Measurements from ENCODE around the gene ZNF699. TPM values are rescaled to one million over a fixed set of nuclear protein-coding genes. Genes with fewer than 3 reads are reported as not detected.

Gene ZNF699
- total and polyA plus RNA-seq, 2 of the 4 experiments (the other 2 are of a cell fraction), result 1.3 to 7.3 TPM

DNA sequence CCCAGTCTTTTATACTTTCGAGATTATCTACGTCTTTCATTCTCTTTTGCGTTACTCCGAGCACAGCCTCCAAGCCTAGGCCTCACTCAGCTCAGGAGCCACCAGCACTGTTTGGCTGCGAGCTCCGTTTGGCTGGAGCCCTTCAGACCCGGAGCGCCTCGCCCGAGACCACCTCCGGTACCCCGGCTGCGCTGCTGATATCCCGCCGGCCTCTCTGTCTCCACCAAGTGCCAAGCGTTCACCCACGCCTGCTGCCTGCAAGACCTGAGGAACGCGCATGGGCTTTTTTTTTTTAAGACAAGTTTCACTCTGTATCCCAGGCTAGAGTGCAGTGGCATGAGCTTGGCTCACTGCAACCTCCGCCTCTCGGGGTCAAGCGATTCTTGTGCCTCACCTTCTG is 39.0 kb upstream of the ZNF699 start:
- Histone ChIP-seq H3K9ac (ENCODE audit: low read depth, low read length) (no peak overlapping the region), H2BK15ac (ENCODE audit: low read depth, low read length) (no peak overlapping the region), H3K4ac (ENCODE audit: low read depth, low read length) (no peak overlapping the region), H3K4me3 (ENCODE audit: insufficient read depth, low read depth, low read length) (no peak overlapping the region), H2AFZ (replicated peaks; ENCODE audit: low read length, poor library complexity) (no peak overlapping the region), H2BK20ac (ENCODE audit: low read depth, low read length) (no peak overlapping the region), H3K27me3 (ENCODE audit: control insufficient read depth, insufficient read depth, low read length) (no peaks in the 10 kb centered on the region), H2BK120ac (ENCODE audit: low read depth, low read length) (no peak overlapping the region), H2AK5ac (ENCODE audit: low read depth, low read length) (no peak overlapping the region), H3K27ac (ENCODE audit: insufficient read depth, low read length) (no peak overlapping the region), H3K14ac (replicated peaks; ENCODE audit: low read depth, low read length) (no peak overlapping the region), H3K56ac (ENCODE audit: extremely low read depth, insufficient read depth, low read length) (no peak overlapping the region), H2AK9ac (replicated peaks; ENCODE audit: low read depth, low read length, poor library complexity) (no peak overlapping the region), H4K8ac (ENCODE audit: low read depth in 2 of 2, low read length in 2 of 2) (no peak overlapping the region), H4K91ac (ENCODE audit: insufficient read depth, low read depth, low read length) (no peak overlapping the region), H3K4me2 (ENCODE audit: low read depth, low read length) (no peak overlapping the region), H2BK5ac (ENCODE audit: low read depth, low read length, poor library complexity, severe bottlenecking) (no peak overlapping the region), H3K9me1 (ENCODE audit: insufficient read depth, low read length) (no peaks in the 10 kb centered on the region), H3K18ac (ENCODE audit: low read depth, low read length) (no peak overlapping the region), H4K20me1 (ENCODE audit: insufficient read depth, low read length) (no peaks in the 10 kb centered on the region), H4K5ac (ENCODE audit: low read depth, low read length) (no peak overlapping the region), H3K23ac (ENCODE audit: low read depth, low read length) (no peak overlapping the region), H3K36me3 (ENCODE audit: control insufficient read depth, insufficient read depth, low read length) (0 out of 2 replicates have a peak, but pooled peaks cover 3% of the 10 kb centered on the region), H3K79me1 (ENCODE audit: low read depth in 1 of 2, low read length in 2 of 2) (no peaks in the 10 kb centered on the region), H3K9me3 (ENCODE audit: control insufficient read depth, insufficient read depth, low read length) (peaks cover 51% of the 10 kb centered on the region), H3K4me1 (ENCODE audit: control insufficient read depth, insufficient read depth, low read length) (no peaks in the 10 kb centered on the region)
- 93% methylated on average over 19 of the region's 22 CpGs; no CpG with 5 or more reads in 1 of the 2 experiments for WGBS, 2 experiments (ENCODE audit: extremely low coverage in 2 of 2, insufficient read length in 1 of 2)
- CTCF ChIA-PET, result no interaction called here
- POLR2A ChIA-PET (ENCODE audit: unreplicated experiment), result no interaction called here
- DNase-seq (no peak), ATAC-seq (ENCODE audit: low read depth) (no peak)
- in situ Hi-C loops (cut with MboI; ENCODE audit: low sequenced_read_pairs), result no loop called here
- dilution Hi-C loops (cut with HindIII; ENCODE audit: low sequenced_read_pairs, unreplicated experiment), result no loop called here
- no TSS peak for BruUV-seq (replicated peaks)
- TF ChIP-seq CTCF (conservative IDR thresholded peaks at IDR 0.05; ENCODE audit: low read depth, low read length), result no peak
- no peak for TF ChIP-seq RAD21 (IDR thresholded peaks at IDR 0.05; ENCODE audit: low read length)
- TF ChIP-seq ELK1 (IDR thresholded peaks at IDR 0.05; ENCODE audit: borderline replicate concordance, low read depth, low read length), result no peak
- intact Hi-C loops (cut with micrococcal nuclease), result no loop called here
